Measurements from ENCODE around the gene LRRC32. TPM values are rescaled to one million over a fixed set of nuclear protein-coding genes. Genes with fewer than 3 reads are reported as not detected.
"Not testable (repeated sequence)": the region's sequence is repeated elsewhere in the genome, so short reads cannot be mapped to it uniquely, and the experiment has no call there.

The LRRC32 gene
- total and polyA plus RNA-seq, 2 donors = 2.9 to 29.3 TPM

GRCh38 chr11:76624500-76625379, 45.8 kb downstream of the LRRC32 start:
- DNase-seq (ENCODE audit: low read depth in 6 of 9, low spot score in 9 of 9) = no peak
- Histone ChIP-seq H3K36me3 (ENCODE audit: control insufficient read depth in 2 of 2, insufficient read depth in 2 of 2, low read length in 1 of 2) (no peaks in the 10 kb centered on the region), H3K9me3 (ENCODE audit: control insufficient read depth in 2 of 2, insufficient read depth in 1 of 2, low read length in 1 of 2) (peaks cover 0 to 11% of the 10 kb centered on the region in 2 donors), H3K4me1 (ENCODE audit: control insufficient read depth in 2 of 2, insufficient read depth in 2 of 2, low read length in 2 of 2) (peaks cover 0 to 26% of the 10 kb centered on the region in 2 donors), H3K27me3 (ENCODE audit: control insufficient read depth in 2 of 2, insufficient read depth in 1 of 2, low read length in 1 of 2) (no peaks in the 10 kb centered on the region), H3K4me3 (ENCODE audit: low read length in 2 of 2) (no peak overlapping the region), H3K27ac (ENCODE audit: low read depth in 1 of 2, low read length in 1 of 2) (no peak overlapping the region)
- 90% methylated on average over 15 of the region's 15 CpGs for WGBS

GRCh38 chr11:76623884-76624419, 46.6 kb downstream of the LRRC32 start:
- Histone ChIP-seq H3K36me3 (ENCODE audit: control insufficient read depth in 2 of 2, insufficient read depth in 2 of 2, low read length in 1 of 2) (no peaks in the 10 kb centered on the region), H3K27ac (ENCODE audit: low read depth in 1 of 2, low read length in 1 of 2) (no peak overlapping the region), H3K4me3 (ENCODE audit: low read length in 2 of 2) (no peak overlapping the region), H3K27me3 (ENCODE audit: control insufficient read depth in 2 of 2, insufficient read depth in 1 of 2, low read length in 1 of 2) (no peaks in the 10 kb centered on the region), H3K4me1 (ENCODE audit: control insufficient read depth in 2 of 2, insufficient read depth in 2 of 2, low read length in 2 of 2) (peaks cover 0 to 18% of the 10 kb centered on the region in 2 donors), H3K9me3 (ENCODE audit: control insufficient read depth in 2 of 2, insufficient read depth in 1 of 2, low read length in 1 of 2) (peaks cover 0 to 11% of the 10 kb centered on the region in 2 donors)
- 96% methylated on average over 6 of the region's 6 CpGs for WGBS
- no peak for DNase-seq (ENCODE audit: low read depth in 6 of 9, low spot score in 9 of 9)

DNA sequence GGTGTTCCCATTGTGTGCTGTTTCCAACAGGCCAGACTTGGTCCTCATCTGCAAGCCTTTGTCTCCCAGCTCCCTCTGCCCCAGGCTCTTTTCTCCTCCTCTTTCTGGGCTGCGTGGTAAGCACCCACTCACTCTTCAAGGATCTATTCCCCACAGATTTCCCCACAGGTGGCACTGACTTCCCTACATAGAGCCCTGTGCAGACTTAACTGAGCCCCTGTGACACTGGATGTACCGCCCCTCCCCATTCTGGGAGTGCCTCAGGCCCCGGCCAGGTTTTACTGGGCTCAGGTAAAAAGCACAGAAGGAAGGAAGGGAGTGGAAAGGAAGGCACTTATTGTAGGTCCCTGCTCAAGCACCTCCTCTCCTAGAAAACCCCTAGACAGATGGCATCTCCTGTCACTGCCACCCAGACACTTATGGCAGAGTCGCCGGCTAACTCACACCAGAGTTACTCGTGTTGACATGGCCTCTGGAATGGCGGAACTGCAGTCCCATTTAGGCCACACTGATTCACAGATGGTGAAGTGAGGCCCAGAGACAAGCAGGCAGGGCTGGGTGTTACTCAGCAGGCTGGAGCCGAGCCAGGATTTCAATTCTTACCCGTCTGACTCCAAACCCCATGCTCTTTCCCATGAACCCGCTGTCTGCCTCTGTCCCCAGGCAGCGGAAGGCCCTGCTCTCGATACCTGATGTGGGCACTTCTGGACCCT, 47.2 kb downstream of the LRRC32 start:
- Histone ChIP-seq H3K36me3 (ENCODE audit: control insufficient read depth in 2 of 2, insufficient read depth in 2 of 2, low read length in 1 of 2) (no peaks in the 10 kb centered on the region), H3K9me3 (ENCODE audit: control insufficient read depth in 2 of 2, insufficient read depth in 1 of 2, low read length in 1 of 2) (peaks cover 0 to 11% of the 10 kb centered on the region in 2 donors), H3K27ac (ENCODE audit: low read depth in 1 of 2, low read length in 1 of 2) (no peak overlapping the region), H3K4me1 (ENCODE audit: control insufficient read depth in 2 of 2, insufficient read depth in 2 of 2, low read length in 2 of 2) (peaks cover 0 to 14% of the 10 kb centered on the region in 2 donors), H3K27me3 (ENCODE audit: control insufficient read depth in 2 of 2, insufficient read depth in 1 of 2, low read length in 1 of 2) (no peaks in the 10 kb centered on the region), H3K4me3 (ENCODE audit: low read length in 2 of 2) (no peak overlapping the region)
- no peak for DNase-seq (ENCODE audit: low read depth in 6 of 9, low spot score in 9 of 9)
- WGBS = 96% methylated on average over 12 of the region's 12 CpGs

- H3K9me3 ChIP-seq (ENCODE audit: control insufficient read depth in 2 of 2, insufficient read depth in 1 of 2, low read length in 1 of 2) = peaks cover 0 to 11% of the 10 kb centered on the region in 2 donors
- WGBS = 91% methylated on average over 5 of the region's 5 CpGs
- peaks cover 0 to 11% of the 10 kb centered on the region in 2 donors for H3K4me1 ChIP-seq (ENCODE audit: control insufficient read depth in 2 of 2, insufficient read depth in 2 of 2, low read length in 2 of 2)
- H3K27ac ChIP-seq (ENCODE audit: low read depth in 1 of 2, low read length in 1 of 2) = no peak overlapping the region
- H3K36me3 ChIP-seq (ENCODE audit: control insufficient read depth in 2 of 2, insufficient read depth in 2 of 2, low read length in 1 of 2) = no peaks in the 10 kb centered on the region
- DNase-seq (ENCODE audit: low read depth in 6 of 9, low spot score in 9 of 9) = no peak
- no peaks in the 10 kb centered on the region for H3K27me3 ChIP-seq (ENCODE audit: control insufficient read depth in 2 of 2, insufficient read depth in 1 of 2, low read length in 1 of 2)
- H3K4me3 ChIP-seq (ENCODE audit: low read length in 2 of 2) = no peak overlapping the region
Measured at GRCh38 chr11:76622493-76623094, 48.0 kb downstream of the LRRC32 start.

- DNase-seq (ENCODE audit: low read depth in 6 of 9, low spot score in 9 of 9) = no peak
- no peak overlapping the region for H3K27ac ChIP-seq (ENCODE audit: low read depth in 1 of 2, low read length in 1 of 2)
- 91% methylated on average over 7 of the region's 7 CpGs for WGBS
Measured at GRCh38 chr11:76621868-76622267, 48.7 kb downstream of the LRRC32 start.

DNA sequence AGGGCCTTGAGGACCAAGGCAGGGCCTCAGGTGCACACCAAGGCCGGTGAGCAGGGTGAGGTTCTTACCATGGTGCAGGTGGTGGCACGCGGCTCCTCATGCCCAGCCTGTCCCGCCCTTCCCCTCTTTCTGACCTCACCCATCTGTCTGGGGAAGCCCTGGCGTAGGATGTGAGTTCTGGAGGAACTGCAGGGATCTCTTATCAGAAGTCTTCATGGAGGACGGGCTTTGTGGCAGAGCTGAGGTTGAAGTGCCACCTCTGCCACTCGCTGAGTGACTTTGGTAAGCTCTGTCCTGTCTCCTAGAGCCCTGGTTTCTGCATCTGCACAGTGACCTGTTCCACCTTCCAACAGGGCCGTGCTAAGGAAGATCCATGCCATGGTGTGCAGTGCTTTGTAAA, 49.1 kb downstream of the LRRC32 start:
- Histone ChIP-seq H3K4me3 (ENCODE audit: low read length in 2 of 2) (no peak overlapping the region), H3K9me3 (ENCODE audit: control insufficient read depth in 2 of 2, insufficient read depth in 1 of 2, low read length in 1 of 2) (peaks cover 0 to 11% of the 10 kb centered on the region in 2 donors), H3K4me1 (ENCODE audit: control insufficient read depth in 2 of 2, insufficient read depth in 2 of 2, low read length in 2 of 2) (no peaks in the 10 kb centered on the region), H3K27ac (ENCODE audit: low read depth in 1 of 2, low read length in 1 of 2) (no peak overlapping the region), H3K27me3 (ENCODE audit: control insufficient read depth in 2 of 2, insufficient read depth in 1 of 2, low read length in 1 of 2) (no peaks in the 10 kb centered on the region), H3K36me3 (ENCODE audit: control insufficient read depth in 2 of 2, insufficient read depth in 2 of 2, low read length in 1 of 2) (no peaks in the 10 kb centered on the region)
- DNase-seq (ENCODE audit: low read depth in 6 of 9, low spot score in 9 of 9) = no peak
- 93% methylated on average over 8 of the region's 8 CpGs for WGBS

More at GRCh38 chr11:76621868-76622267, 48.7 kb downstream of the LRRC32 start:
- Histone ChIP-seq H3K4me1 (ENCODE audit: control insufficient read depth in 2 of 2, insufficient read depth in 2 of 2, low read length in 2 of 2) (peaks cover 0 to 3% of the 10 kb centered on the region in 2 donors), H3K4me3 (ENCODE audit: low read length in 2 of 2) (no peak overlapping the region), H3K36me3 (ENCODE audit: control insufficient read depth in 2 of 2, insufficient read depth in 2 of 2, low read length in 1 of 2) (no peaks in the 10 kb centered on the region), H3K27me3 (ENCODE audit: control insufficient read depth in 2 of 2, insufficient read depth in 1 of 2, low read length in 1 of 2) (no peaks in the 10 kb centered on the region), H3K9me3 (ENCODE audit: control insufficient read depth in 2 of 2, insufficient read depth in 1 of 2, low read length in 1 of 2) (peaks cover 0 to 11% of the 10 kb centered on the region in 2 donors)

DNA sequence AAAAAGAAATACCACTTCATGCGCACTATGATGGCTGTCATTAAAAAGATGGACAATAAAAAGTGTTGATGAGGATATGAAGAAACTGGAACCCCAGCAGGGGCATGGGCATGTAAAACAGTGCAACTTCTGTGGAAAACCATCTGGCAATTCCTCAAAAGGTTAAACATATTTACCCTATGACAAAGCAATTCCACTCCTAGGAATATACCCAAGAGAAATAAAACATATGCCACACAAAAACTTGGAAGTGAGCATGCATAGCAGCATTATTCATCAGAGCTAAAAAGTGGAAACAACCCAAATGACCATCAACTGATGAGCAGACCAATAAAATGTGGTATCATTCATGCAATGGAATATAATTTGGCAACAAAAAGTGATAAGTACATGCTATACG, 50.1 kb downstream of the LRRC32 start:
- Histone ChIP-seq H3K4me1 (ENCODE audit: control insufficient read depth in 2 of 2, insufficient read depth in 2 of 2, low read length in 2 of 2) (no peaks in the 10 kb centered on the region), H3K36me3 (ENCODE audit: control insufficient read depth in 2 of 2, insufficient read depth in 2 of 2, low read length in 1 of 2) (no peaks in the 10 kb centered on the region), H3K27me3 (ENCODE audit: control insufficient read depth in 2 of 2, insufficient read depth in 1 of 2, low read length in 1 of 2) (no peaks in the 10 kb centered on the region), H3K9me3 (ENCODE audit: control insufficient read depth in 2 of 2, insufficient read depth in 1 of 2, low read length in 1 of 2) (peaks cover 0 to 2% of the 10 kb centered on the region in 2 donors), H3K27ac (ENCODE audit: low read depth in 1 of 2, low read length in 1 of 2) (no peak overlapping the region), H3K4me3 (ENCODE audit: low read length in 2 of 2) (no peak overlapping the region)
- 98% methylated on average over 2 of the region's 2 CpGs for WGBS
- no peak for DNase-seq (ENCODE audit: low read depth in 6 of 9, low spot score in 9 of 9)

- not testable (repeated sequence) for H3K27ac ChIP-seq (ENCODE audit: low read depth in 1 of 2, low read length in 1 of 2); H3K27me3 ChIP-seq (ENCODE audit: control insufficient read depth in 2 of 2, insufficient read depth in 1 of 2, low read length in 1 of 2); DNase-seq (ENCODE audit: low read depth in 6 of 9, low spot score in 9 of 9); H3K9me3 ChIP-seq (ENCODE audit: control insufficient read depth in 2 of 2, insufficient read depth in 1 of 2, low read length in 1 of 2); H3K4me1 ChIP-seq (ENCODE audit: control insufficient read depth in 2 of 2, insufficient read depth in 2 of 2, low read length in 2 of 2); H3K4me3 ChIP-seq (ENCODE audit: low read length in 2 of 2); H3K36me3 ChIP-seq (ENCODE audit: control insufficient read depth in 2 of 2, insufficient read depth in 2 of 2, low read length in 1 of 2)
- WGBS = 96% methylated on average over 5 of the region's 5 CpGs
Measured at GRCh38 chr11:76619801-76620200, 50.7 kb downstream of the LRRC32 start.

All from thymus (tissue), 11 donors.